ENCODE measurements around the gene MEPE.

The MEPE gene

GRCh38 chr4:87832669-87833068 is at the start of gene MEPE:
MEPE (plus strand) TSS chr4:87832969; CDS start chr4:87834715, 1,746 bp downstream.
- no peak for DNase-seq (ENCODE audit: low spot score)

- DNase-seq (ENCODE audit: low spot score), result peak; percentile 12
Measured at GRCh38 chr4:87783781-87784180, 49.0 kb upstream of the MEPE start.

GRCh38 chr4:87785731-87786509 is 46.8 kb upstream of the MEPE start:
- DNase-seq (ENCODE audit: low spot score), result no peak

- no peak for DNase-seq (ENCODE audit: low spot score)
Measured at GRCh38 chr4:87799301-87800113, 33.3 kb upstream of the MEPE start, which contains the start of gene IBSP. IBSP (plus strand) TSS chr4:87799554; CDS start chr4:87802362, 2,808 bp downstream.

GRCh38 chr4:87802858-87803257 is 29.9 kb upstream of the MEPE start:
- no peak for DNase-seq (ENCODE audit: low spot score)

- no peak for DNase-seq (ENCODE audit: low spot score)
Measured at GRCh38 chr4:87803421-87803820, 29.3 kb upstream of the MEPE start.

GRCh38 chr4:87804871-87805270 is 27.9 kb upstream of the MEPE start:
- no peak for DNase-seq (ENCODE audit: low spot score)

- DNase-seq (ENCODE audit: low spot score), result no peak
Measured at GRCh38 chr4:87805971-87806370, 26.8 kb upstream of the MEPE start.

- DNase-seq (ENCODE audit: low spot score), result no peak
Measured at GRCh38 chr4:87806520-87806919, 26.2 kb upstream of the MEPE start.

GRCh38 chr4:87807402-87807801 is 25.4 kb upstream of the MEPE start:
- DNase-seq (ENCODE audit: low spot score), result peak; percentile 15

- DNase-seq (ENCODE audit: low spot score), result no peak
Measured at GRCh38 chr4:87811977-87812376, 20.8 kb upstream of the MEPE start.

- DNase-seq (ENCODE audit: low spot score), result peak; percentile 58
Measured at GRCh38 chr4:87819281-87819919, 13.4 kb upstream of the MEPE start.

GRCh38 chr4:87823200-87823599 is 9.6 kb upstream of the MEPE start:
- DNase-seq (ENCODE audit: low spot score), result no peak

GRCh38 chr4:87823724-87824123 is 9.0 kb upstream of the MEPE start:
- no peak for DNase-seq (ENCODE audit: low spot score)

GRCh38 chr4:87824352-87824751 is 8.4 kb upstream of the MEPE start:
- no peak for DNase-seq (ENCODE audit: low spot score)

GRCh38 chr4:87834401-87834800 is 1.6 kb downstream of the MEPE start:
- DNase-seq (ENCODE audit: low spot score), result no peak

- no peak for DNase-seq (ENCODE audit: low spot score)
Measured at GRCh38 chr4:87835197-87835596, 2.4 kb downstream of the MEPE start.

GRCh38 chr4:87835743-87836142 is 3.0 kb downstream of the MEPE start:
- no peak for DNase-seq (ENCODE audit: low spot score)

- DNase-seq (ENCODE audit: low spot score), result peak; percentile 38
Measured at GRCh38 chr4:87838205-87838604, 5.4 kb downstream of the MEPE start.

- DNase-seq (ENCODE audit: low spot score), result peak; percentile 63
Measured at GRCh38 chr4:87838890-87839591, 6.3 kb downstream of the MEPE start.

GRCh38 chr4:87839592-87839946 is 6.8 kb downstream of the MEPE start:
- DNase-seq (ENCODE audit: low spot score), result no peak

- no peak for DNase-seq (ENCODE audit: low spot score)
Measured at GRCh38 chr4:87840149-87840548, 7.4 kb downstream of the MEPE start.
